ENCODE results near the gene TSEN54.

DNA sequence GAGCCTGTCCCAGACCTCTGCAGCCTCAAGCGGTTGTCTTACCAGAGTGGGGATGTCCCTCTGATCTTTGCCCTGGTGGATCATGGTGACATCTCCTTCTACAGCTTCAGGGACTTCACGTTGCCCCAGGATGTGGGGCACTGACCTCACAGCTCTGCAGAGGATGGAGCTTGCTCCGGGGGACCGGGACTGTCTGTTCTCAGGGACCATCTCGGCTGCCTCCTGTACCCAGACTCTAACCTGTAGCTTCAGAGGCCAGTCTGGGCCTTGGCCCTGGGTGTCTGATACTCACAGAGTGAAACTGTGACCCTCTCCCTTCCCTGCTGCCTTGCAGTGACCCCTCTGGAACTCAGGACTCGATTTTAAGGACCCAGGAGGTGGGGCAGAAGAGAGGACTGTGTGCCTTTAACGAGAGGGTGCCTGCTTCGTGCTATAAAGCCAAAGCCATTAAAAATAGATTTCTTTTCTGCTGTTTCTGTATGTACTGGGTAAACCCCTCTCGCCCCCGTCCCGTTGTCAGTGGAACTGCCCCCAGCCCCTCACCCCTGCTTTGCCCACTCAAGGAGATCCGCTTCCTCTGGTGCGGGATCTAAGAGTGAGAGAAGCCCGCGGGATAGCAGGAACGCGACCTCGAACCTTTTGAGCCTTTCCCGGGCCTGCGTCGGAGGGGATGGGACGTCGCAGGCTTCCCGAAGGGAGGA, 8.1 kb downstream of the TSEN54 start:
- TF ChIP-seq YY1 (IDR thresholded peaks at IDR 0.05; ENCODE audit: insufficient read depth, insufficient read length), result no peak
- TF ChIP-seq ZNF274 (IDR thresholded peaks at IDR 0.05; ENCODE audit: low read depth, low read length), result no peak

Measured in NT2/D1 (cell line).